HCT116 (cell line): ENCODE measurements around the gene IST1.

Source experiments
- CEBPB ChIP-seq: IDR thresholded peaks from 2 replicates; pipeline ENCODE4 v1.6.1; 2012; ENCODE audit warnings: low read depth
- EZH2 ChIP-seq: fragments of 200-600 bp; sonication (generic); IDR thresholded peaks from 2 replicates; pipeline ENCODE4 v1.6.1; 2017; ENCODE audit warnings: antibody characterized with exemption, mixed run types
- EZH2phosphoT487 ChIP-seq: fragments of 200-600 bp; IDR thresholded peaks from 2 replicates; pipeline ENCODE4 v1.6.1; 2018; ENCODE audit warnings: antibody characterized with exemption, borderline replicate concordance
- JUND ChIP-seq: IDR thresholded peaks from 2 replicates; pipeline ENCODE4 v1.6.1; 2012
- POLR2A ChIP-seq: IDR thresholded peaks from 2 replicates; pipeline ENCODE4 v1.7.0; 2011; ENCODE audit warnings: borderline replicate concordance; ENCODE audit not compliant: insufficient read depth, insufficient read length; ENCODE audit errors: extremely low read depth
- POLR2AphosphoS5 ChIP-seq: IDR thresholded peaks from 2 replicates; pipeline ENCODE4 v1.6.1; 2011; ENCODE audit warnings: mild to moderate bottlenecking, low read depth, low read length, moderate library complexity
- RAD21 ChIP-seq: IDR thresholded peaks from 2 replicates; pipeline ENCODE4 v1.6.1; 2012; ENCODE audit warnings: low read depth, mild to moderate bottlenecking
- SIN3A ChIP-seq: IDR thresholded peaks from 2 replicates; pipeline ENCODE4 v1.6.1; 2012; ENCODE audit warnings: low read depth
- SP1 ChIP-seq: IDR thresholded peaks from 2 replicates; pipeline ENCODE4 v1.6.1; 2012; ENCODE audit warnings: low read depth
- ZNF274 ChIP-seq: fragments of 200-500 bp; sonication (Bioruptor generic); IDR thresholded peaks from 2 replicates; pipeline ENCODE4 v1.6.1; 2014; ENCODE audit warnings: mild to moderate bottlenecking, low read depth, low read length, inconsistent platforms
- TF ChIP-seq, protein P1 (sequence below), 3 experiments: fragments of 200-600 bp in 1 of 3; sonication (generic) in 1 of 3; IDR thresholded peaks in 2 of 3; conservative IDR thresholded peaks in 1 of 3; 2 replicates each; pipeline ENCODE4 v1.5.1; 2012 to 2017; ENCODE audit warnings: low read depth in 2 of 3, low read length in 2 of 3, antibody characterized with exemption in 1 of 3, borderline replicate concordance in 1 of 3, control low read depth in 1 of 3, mild to moderate bottlenecking in 1 of 3, mixed read lengths in 1 of 3, mixed run types in 1 of 3, moderate library complexity in 1 of 3; ENCODE audit not compliant: insufficient read depth in 1 of 3
- TF ChIP-seq, protein P2 (sequence below): IDR thresholded peaks from 2 replicates; pipeline ENCODE4 v1.6.1; 2012
- TF ChIP-seq, protein P3 (sequence below): IDR thresholded peaks from 2 replicates; pipeline ENCODE4 v1.6.1; 2012
- TF ChIP-seq, protein P4 (sequence below): IDR thresholded peaks from 2 replicates; pipeline ENCODE4 v1.6.1; 2012; ENCODE audit warnings: low read depth

DNA sequence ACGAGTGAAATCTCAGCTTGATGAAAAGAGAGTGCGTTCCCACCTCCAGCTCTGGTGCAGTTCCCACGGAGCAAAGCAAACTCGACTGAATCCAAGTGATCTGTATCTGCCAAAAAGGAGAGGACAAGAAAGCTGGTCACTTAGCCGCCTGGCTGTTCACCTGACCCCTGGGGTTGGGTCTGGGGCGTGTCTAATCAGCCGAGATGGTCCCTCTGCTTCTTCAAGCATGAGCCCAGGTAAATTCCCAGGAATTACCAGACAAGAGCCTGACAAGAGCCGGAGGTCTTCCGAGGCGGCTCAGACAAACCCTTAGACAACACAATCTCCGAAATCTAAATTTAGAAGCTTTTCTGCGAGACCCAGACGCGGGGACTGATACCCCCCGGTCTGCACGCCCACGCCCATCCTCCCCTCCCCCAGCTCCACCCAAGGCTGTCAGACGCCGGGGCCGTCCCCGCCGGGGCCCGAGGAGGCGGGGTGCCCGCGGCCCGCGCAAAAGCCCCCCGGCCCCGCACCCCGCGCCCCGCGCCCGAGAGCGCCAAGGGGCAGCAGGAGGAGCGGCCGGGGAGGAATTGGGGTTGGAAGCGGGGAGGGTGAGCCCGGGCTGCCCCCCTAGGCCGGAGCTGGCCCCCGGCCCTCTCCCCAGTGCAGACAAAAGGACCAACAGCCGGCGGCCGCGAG lies 12.0 kb upstream of the IST1 start:
- TF ChIP-seq, protein P1, sequence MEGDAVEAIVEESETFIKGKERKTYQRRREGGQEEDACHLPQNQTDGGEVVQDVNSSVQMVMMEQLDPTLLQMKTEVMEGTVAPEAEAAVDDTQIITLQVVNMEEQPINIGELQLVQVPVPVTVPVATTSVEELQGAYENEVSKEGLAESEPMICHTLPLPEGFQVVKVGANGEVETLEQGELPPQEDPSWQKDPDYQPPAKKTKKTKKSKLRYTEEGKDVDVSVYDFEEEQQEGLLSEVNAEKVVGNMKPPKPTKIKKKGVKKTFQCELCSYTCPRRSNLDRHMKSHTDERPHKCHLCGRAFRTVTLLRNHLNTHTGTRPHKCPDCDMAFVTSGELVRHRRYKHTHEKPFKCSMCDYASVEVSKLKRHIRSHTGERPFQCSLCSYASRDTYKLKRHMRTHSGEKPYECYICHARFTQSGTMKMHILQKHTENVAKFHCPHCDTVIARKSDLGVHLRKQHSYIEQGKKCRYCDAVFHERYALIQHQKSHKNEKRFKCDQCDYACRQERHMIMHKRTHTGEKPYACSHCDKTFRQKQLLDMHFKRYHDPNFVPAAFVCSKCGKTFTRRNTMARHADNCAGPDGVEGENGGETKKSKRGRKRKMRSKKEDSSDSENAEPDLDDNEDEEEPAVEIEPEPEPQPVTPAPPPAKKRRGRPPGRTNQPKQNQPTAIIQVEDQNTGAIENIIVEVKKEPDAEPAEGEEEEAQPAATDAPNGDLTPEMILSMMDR (IDR thresholded peaks at IDR 0.05 in 2 of 3, conservative IDR thresholded peaks at IDR 0.05 in 1 of 3; ENCODE audit: borderline replicate concordance in 1 of 3, insufficient read depth in 1 of 3, low read depth in 2 of 3, low read length in 2 of 3), result no peak
- TF ChIP-seq, protein P2, sequence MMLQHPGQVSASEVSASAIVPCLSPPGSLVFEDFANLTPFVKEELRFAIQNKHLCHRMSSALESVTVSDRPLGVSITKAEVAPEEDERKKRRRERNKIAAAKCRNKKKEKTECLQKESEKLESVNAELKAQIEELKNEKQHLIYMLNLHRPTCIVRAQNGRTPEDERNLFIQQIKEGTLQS, result no peak
- TF ChIP-seq EZH2, result no peak
- TF ChIP-seq JUND, result no peak
- no peak for TF ChIP-seq POLR2AphosphoS5
- TF ChIP-seq, protein P3, sequence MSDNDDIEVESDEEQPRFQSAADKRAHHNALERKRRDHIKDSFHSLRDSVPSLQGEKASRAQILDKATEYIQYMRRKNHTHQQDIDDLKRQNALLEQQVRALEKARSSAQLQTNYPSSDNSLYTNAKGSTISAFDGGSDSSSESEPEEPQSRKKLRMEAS, result no peak
- no peak for TF ChIP-seq EZH2phosphoT487
- TF ChIP-seq POLR2A, result no peak
- no peak for TF ChIP-seq RAD21
- no peak for TF ChIP-seq SP1
- TF ChIP-seq ZNF274, result no peak
- TF ChIP-seq SIN3A, result no peak
- no peak for TF ChIP-seq CEBPB
- TF ChIP-seq, protein P4, sequence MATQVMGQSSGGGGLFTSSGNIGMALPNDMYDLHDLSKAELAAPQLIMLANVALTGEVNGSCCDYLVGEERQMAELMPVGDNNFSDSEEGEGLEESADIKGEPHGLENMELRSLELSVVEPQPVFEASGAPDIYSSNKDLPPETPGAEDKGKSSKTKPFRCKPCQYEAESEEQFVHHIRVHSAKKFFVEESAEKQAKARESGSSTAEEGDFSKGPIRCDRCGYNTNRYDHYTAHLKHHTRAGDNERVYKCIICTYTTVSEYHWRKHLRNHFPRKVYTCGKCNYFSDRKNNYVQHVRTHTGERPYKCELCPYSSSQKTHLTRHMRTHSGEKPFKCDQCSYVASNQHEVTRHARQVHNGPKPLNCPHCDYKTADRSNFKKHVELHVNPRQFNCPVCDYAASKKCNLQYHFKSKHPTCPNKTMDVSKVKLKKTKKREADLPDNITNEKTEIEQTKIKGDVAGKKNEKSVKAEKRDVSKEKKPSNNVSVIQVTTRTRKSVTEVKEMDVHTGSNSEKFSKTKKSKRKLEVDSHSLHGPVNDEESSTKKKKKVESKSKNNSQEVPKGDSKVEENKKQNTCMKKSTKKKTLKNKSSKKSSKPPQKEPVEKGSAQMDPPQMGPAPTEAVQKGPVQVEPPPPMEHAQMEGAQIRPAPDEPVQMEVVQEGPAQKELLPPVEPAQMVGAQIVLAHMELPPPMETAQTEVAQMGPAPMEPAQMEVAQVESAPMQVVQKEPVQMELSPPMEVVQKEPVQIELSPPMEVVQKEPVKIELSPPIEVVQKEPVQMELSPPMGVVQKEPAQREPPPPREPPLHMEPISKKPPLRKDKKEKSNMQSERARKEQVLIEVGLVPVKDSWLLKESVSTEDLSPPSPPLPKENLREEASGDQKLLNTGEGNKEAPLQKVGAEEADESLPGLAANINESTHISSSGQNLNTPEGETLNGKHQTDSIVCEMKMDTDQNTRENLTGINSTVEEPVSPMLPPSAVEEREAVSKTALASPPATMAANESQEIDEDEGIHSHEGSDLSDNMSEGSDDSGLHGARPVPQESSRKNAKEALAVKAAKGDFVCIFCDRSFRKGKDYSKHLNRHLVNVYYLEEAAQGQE, result no peak
